NB4 (cell line): ENCODE data around the gene SNTG2.

Experiments
- DNase-seq: peaks from one replicate; pipeline ENCODE4 v3.0.0; 2010; ENCODE audit warnings: low read depth
- H3K4me3 ChIP-seq: one replicate; pipeline ENCODE4 v1.5.1; 2011; ENCODE audit warnings: mild to moderate bottlenecking, low read depth, low read length, moderate library complexity
- MYC ChIP-seq: IDR thresholded peaks from 2 replicates; pipeline ENCODE4 v1.6.1; 2011; ENCODE audit warnings: low read depth, low read length
- POLR2A ChIP-seq: IDR thresholded peaks from 2 replicates; pipeline ENCODE4 v1.6.1; 2011; ENCODE audit warnings: mild to moderate bottlenecking; ENCODE audit not compliant: insufficient read length; ENCODE audit errors: extremely low read depth
- TF ChIP-seq, protein P1 (sequence below): IDR thresholded peaks from 2 replicates; pipeline ENCODE4 v1.6.1; 2011; ENCODE audit warnings: low read depth, low read length
- TF ChIP-seq, protein P2 (sequence below): IDR thresholded peaks from one replicate; pipeline ENCODE4 v1.5.1; 2012; ENCODE audit warnings: low read depth, low read length

The SNTG2 gene

DNA sequence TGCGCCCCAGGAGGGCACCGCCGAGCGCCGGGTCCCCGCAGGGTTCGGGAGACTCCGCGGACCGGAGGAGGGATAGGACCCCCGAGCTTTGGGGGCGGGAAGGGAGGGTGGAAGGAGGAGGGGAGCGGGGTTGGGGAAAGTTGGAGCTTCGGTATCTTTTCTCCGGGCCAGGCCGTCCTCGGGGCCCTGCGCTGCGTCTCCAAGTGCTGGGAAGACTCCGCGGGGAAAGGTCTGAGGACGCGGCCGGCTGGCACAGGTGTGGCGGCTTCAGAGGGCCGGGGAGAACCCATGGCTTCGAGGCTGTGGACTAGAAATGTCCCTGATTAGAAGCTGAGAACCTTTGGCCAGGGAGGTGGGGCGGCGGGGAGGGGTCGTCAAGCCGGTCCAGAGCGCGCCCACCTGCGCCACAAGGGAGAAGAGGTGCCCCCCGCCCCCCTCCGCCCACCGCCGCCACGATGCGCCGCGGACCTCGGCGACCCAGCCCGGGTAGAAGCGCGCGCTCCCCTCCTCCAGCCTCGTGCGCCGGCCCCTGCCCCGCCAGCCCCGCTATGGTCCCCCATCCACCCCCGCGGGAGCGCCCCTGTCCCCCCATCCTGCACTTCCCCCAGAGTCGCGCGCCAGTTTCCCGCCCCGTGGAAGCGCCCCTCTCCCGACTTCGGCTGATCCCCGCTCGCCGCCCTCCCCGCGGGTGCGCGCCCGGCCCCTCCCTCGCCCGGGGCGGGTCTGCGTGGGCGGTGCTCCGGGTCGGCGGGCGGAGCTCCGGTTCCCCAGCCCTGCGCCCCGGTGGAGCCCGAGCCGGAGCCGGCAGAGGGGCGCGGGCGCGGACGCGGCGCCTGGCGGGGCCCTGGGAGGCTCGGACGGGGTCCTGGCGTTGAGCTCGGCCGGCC lies at the start of gene SNTG2:
TSS of gene SNTG2 (plus strand) at position 770 of the 887 bp plus-strand sequence. CDS start 148 bp downstream, outside the sequence.
- TF ChIP-seq, protein P1, sequence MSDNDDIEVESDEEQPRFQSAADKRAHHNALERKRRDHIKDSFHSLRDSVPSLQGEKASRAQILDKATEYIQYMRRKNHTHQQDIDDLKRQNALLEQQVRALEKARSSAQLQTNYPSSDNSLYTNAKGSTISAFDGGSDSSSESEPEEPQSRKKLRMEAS, result no peak
- no peak for TF ChIP-seq POLR2A
- TF ChIP-seq, protein P2, sequence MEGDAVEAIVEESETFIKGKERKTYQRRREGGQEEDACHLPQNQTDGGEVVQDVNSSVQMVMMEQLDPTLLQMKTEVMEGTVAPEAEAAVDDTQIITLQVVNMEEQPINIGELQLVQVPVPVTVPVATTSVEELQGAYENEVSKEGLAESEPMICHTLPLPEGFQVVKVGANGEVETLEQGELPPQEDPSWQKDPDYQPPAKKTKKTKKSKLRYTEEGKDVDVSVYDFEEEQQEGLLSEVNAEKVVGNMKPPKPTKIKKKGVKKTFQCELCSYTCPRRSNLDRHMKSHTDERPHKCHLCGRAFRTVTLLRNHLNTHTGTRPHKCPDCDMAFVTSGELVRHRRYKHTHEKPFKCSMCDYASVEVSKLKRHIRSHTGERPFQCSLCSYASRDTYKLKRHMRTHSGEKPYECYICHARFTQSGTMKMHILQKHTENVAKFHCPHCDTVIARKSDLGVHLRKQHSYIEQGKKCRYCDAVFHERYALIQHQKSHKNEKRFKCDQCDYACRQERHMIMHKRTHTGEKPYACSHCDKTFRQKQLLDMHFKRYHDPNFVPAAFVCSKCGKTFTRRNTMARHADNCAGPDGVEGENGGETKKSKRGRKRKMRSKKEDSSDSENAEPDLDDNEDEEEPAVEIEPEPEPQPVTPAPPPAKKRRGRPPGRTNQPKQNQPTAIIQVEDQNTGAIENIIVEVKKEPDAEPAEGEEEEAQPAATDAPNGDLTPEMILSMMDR, result no peak
- no peak for TF ChIP-seq MYC
- no peak within 1 kb of the TSS for H3K4me3 ChIP-seq

DNA sequence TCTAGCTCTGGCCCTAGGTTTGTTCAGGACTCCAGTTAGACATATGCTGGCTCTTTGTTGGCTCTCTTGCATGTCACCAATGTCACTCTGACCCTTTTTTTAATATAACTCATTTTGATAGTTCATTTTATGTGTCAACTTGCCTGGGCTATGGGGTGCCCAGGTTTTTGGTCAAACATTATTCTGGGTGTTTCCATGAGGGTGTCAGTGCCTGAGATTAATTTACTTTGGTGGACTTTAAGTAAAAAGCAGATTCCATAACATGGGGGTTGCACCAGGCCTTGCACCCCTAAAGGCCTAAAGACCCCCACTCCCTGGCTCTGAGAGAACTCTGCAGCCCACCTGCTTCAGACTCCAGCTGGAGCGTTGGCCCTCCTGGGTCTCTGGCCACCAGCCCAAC lies 48.1 kb upstream of the SNTG2 start:
- TF ChIP-seq, protein P2, result no peak
- TF ChIP-seq MYC, result no peak
- TF ChIP-seq POLR2A, result no peak
- TF ChIP-seq, protein P1, result no peak
- DNase-seq, result no peak

More for the DNA sequence above, at the start of gene SNTG2:
- no peak for DNase-seq

DNA sequence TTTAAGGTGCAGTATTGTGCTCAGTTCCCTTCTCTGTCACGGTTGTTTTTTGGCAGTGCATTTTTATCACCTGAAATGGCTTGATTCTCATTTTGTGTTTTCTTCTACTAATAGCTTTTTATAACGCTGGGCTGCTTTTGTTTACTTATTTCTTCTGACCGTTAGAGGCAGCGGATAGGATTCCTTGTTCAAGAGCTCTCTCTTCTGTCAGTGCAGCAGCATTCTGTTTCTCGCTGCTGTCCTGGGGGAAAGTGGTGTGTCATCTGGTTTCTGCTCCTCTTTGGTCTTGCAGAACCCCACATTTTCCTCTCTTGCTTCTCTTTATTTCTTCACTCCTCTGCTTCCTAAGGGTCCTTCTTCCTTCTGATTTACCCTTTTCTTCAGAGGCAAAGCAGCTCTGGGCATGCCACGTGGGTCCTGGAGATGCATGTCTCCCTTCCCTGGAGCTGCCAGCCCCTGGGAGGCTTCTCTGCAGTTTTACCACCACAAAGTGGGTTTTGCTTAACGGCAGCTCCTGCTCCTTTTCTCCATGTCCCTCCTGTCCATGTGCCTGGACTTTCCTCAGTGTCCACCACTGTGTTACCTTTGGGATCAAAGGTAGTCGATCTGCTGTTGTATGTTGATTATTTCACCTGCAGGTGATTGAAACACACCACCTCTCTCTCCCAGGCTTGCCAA lies 47.3 kb upstream of the SNTG2 start:
- peak; percentile 11 for DNase-seq
- TF ChIP-seq POLR2A, result no peak
- TF ChIP-seq, protein P1, result no peak
- TF ChIP-seq, protein P2, result no peak
- no peak for TF ChIP-seq MYC
- no peak overlapping the region for H3K4me3 ChIP-seq

More for the DNA sequence above, 48.1 kb upstream of the SNTG2 start:
- no peak overlapping the region for H3K4me3 ChIP-seq

DNA sequence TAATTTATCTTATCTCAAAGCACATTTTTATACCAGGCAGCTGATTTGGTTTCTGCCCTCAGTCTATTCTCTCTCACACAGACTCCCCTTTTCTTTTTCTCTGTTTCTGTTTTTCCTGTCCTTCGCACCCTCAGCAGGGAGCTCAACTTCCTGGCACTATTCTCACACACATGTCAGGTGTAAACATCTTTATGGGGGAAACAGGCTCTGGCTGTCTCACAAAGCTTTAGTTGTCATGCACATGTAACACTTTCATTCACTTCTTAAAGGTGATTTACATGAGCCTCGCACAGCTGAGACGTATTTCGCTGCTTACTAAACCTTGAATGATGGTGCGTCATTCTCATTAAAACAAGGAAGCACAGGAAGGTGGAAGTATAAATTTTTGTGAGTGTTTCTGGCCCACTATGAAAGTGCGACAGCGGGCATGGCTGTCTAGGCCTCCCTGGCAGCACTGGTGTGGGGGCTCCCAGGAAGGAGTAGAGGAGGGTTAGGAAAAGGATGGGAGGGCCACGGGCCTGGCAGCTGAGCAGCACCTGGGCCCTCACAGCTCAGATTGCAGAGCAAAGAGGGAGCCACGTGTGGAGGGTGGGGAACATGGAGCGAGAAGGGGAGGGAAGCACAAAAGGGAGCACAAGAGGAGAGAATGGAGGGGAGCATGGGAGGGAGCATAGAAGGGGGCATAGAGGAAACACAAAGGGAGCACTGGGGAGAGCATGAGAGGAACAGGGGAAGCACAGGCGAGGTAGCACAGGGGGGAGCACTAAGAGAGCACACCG lies 46.2 kb upstream of the SNTG2 start:
- TF ChIP-seq POLR2A (no peak), MYC (no peak)
- TF ChIP-seq, protein P1, result no peak
- TF ChIP-seq, protein P2, result no peak
- DNase-seq, result no peak
- no peak overlapping the region for H3K4me3 ChIP-seq

DNA sequence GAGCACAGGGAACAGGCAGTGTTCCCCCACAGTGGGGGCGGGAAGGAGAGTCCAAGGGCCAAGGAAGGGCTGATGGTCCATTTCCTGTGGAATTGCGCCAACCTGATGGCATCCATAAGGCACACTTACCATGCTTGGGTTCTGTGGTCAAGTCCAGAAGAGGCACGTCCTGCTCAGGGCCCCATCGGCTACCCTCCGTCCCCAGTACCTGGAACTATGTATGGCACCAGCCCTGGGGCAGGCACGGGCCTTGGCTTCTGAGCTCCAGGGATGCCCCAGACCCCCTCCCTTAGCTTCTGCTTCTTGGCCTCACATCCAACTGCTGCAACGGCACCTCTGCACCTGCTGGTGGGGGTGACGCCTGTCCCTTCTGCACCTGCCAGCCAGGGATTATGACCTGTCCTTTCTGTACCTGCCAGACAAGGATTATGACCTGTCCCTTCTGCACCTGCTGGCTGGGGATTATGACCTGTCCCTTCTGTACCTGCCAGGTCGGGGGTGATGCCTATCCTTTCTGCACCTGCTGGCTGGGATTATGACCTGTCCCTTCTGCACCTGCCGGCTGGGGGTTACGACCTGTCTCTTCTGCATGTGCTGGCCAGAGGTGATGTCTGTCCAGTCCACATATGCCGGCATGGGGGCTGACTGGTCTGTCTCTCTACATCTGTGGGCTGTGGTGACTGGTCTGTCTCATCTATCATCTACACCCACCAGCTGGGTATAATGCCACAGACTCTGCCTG lies 45.4 kb upstream of the SNTG2 start:
- DNase-seq, result no peak
- H3K4me3 ChIP-seq, result no peak overlapping the region
- TF ChIP-seq, protein P1, result no peak
- no peak for TF ChIP-seq POLR2A
